HG03354 (cell line): ENCODE results near the gene CBX3.
"Not testable (repeated sequence)": the region's sequence is repeated elsewhere in the genome, so short reads cannot be mapped to it uniquely, and the experiment has no call there.

Source experiments
- ATAC-seq: cut with Tn5 transposase; IDR thresholded peaks from one replicate; pipeline ENCODE4 v1.9.1; 2021; ENCODE audit warnings: mild to moderate bottlenecking; ENCODE audit not compliant: unreplicated experiment, poor library complexity, severe bottlenecking

The CBX3 gene

DNA sequence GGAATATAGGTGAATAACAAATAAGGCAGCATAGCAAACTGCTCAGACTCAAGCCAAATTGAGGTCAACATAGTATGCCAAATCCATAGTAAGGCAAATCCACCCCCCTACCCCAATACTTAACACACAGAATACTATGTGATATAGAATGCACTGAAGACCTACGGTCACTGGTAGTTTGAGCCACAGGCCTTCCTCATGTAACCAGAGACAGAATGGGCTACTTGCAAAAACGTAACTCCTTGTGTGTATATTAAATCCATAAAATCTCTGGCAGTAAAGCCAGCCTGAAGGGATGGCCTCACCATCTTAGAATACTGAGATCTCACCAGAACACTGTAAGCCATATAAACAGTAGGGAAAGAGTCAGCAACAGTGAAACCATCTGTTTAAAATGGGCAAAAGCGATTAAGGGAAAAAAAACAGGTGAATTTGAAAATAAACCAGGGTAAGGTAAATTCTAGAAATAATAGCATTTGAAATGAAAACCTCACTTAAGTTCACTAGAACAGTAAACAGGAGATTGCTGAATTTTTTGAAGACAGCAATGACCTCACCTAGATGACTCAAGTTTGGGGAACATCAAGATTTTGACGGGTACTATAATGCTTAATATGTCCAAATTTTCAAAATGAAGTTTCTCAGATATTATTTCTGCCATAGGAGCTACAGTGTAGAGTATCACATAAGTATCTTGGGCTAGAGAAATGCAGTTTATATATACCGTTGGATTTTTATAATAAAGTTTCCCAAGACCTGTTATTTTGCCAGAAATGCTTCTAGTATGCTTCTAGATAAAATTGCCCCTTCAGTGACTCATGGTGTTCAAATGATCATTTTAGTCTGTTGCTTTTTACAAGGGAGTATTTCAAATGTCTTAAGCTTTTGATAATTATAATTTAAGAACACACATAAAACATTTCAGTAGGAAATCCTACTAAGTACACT lies 14.9 kb upstream of the CBX3 start:
- no peak for ATAC-seq

DNA sequence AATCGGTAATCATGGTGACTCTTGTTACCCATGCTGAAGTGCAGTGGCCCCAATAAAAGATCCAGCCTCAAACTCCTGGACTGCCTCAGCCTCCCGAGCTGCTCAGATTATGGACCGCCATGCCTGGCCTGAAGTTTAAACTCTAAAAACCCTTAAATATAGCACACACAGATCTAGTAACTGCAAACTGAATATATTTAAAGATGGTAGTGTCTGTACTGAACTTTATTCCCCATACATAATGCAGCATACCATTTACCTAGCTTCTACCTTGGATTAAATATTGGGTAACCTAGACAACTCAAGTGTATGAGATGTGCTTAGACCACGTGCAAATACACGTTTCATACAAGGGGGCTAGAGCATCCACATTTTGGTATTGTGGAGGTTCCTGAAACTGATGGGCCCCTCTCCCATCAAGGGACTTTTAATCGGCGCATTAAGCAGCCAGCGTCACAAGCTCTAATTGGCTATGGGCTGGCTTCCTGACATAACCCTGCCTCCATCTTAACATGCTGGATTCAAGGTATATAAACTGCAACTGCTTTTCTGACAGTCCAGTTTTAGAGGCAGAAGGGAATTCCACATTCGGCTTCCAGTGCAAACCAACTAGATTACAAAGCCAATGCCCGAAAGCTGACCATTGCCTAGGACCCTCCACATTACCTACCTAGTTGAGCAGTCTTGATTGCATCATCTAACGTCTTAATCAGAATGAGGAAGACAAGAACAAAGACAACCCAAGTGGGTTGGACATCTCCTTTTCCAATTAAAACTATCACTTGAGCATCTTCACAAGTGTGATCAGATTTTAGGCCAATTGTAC lies 14.0 kb upstream of the CBX3 start:
- no peak for ATAC-seq

DNA sequence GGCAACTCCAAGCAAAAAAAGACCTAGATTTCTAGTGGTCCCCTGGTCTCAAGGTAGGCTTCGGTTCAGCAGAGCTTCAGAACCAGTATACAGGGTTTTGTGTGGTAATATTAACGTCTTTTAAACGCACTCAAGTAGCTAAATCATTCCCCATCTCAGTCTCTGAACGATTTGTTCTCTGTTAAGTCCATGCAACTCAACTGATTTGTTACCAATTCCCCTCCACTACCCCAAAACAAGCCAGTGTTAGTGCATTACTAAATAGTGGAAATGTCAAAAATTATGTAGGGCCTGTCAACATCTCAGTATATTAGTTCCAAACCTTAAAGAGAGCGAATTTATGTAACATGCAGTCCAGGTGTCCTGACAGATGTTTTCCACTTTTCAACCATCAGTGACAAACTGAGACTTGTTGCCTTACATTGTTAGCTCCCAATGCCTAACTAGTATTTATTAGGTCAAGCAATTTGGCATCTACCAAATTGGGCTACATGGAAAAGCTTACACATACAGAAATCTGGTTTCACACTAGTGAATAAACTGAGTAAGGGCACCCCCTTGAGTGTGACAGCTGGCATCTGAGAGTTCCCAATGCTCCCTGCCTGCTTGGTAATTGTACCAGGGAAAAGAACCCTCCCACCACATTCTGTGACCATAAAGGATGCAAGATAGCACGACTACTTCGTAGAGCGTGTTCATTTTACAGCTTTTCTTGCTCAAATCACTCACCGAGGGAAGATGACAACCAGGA lies 13.2 kb upstream of the CBX3 start:
- no peak for ATAC-seq

- no peak for ATAC-seq
These were observed 12.5 kb upstream of the CBX3 start for GRCh38 chr7:26188957-26189541.

DNA sequence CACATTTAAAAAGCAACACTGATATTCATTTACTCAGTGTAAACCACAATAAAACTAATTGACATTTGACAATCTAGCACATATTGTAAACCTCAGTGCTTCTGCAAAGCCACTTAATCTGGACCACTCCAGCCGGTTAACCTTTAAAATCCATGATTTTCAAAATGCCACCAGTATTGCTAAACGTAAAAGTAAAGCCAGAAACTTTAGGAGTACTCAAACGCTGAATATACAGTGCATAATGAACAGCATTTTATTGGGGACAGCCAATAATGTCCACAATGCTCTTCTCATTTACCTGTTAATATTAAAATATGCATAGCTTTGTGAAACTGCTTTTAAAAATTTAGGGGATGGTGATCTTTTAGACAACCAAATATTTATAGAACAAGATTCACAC lies 11.8 kb upstream of the CBX3 start:
- ATAC-seq = no peak

DNA sequence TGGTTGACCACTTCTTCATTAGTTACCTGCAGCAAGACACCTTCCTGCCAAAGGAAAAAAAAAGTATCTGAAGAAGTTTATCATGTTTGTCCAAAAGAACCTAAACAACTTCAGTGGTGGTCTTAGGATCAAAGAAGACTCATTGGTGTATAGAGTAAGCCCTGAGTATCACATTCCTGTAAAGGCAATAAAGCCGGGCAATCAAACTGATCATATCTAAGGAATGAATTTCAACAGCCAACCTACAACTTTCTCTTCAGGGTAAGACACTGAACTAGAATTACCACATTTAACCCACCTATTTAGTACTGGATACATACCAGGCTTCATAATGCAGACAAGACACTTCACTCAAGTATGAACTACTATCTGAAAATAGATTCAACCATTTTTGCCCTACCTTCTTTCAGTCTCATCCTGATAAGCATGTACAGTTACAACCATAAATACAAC lies 11.1 kb upstream of the CBX3 start:
- ATAC-seq = no peak

- ATAC-seq = no peak
These were observed 10.1 kb upstream of the CBX3 start for GRCh38 chr7:26191233-26191973.

DNA sequence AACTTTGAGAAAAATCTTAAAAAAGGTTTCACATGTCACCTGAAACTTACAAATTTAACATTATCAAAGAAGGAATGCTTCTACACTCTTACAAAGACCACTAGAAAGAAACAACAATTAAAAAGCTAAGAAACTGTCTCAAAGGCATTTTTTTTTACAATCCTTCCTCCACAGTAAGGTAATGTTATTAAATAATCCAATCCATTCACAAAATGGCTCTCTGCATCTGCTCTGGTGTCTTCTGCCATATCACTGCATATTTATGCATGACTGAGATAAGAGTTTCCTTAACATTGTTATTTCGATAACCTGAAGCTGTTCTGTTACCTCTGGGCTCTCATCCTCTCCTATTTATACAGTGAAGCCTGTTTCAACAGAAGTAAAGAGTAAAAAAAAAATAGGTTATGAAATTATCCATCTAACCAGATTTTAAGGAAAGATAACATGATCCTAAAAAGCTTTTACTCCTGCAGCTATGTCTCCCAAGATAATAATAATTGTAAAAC lies 9.5 kb upstream of the CBX3 start:
- no peak for ATAC-seq

- ATAC-seq = no peak
These were observed 9.0 kb upstream of the CBX3 start for GRCh38 chr7:26192485-26193087.

DNA sequence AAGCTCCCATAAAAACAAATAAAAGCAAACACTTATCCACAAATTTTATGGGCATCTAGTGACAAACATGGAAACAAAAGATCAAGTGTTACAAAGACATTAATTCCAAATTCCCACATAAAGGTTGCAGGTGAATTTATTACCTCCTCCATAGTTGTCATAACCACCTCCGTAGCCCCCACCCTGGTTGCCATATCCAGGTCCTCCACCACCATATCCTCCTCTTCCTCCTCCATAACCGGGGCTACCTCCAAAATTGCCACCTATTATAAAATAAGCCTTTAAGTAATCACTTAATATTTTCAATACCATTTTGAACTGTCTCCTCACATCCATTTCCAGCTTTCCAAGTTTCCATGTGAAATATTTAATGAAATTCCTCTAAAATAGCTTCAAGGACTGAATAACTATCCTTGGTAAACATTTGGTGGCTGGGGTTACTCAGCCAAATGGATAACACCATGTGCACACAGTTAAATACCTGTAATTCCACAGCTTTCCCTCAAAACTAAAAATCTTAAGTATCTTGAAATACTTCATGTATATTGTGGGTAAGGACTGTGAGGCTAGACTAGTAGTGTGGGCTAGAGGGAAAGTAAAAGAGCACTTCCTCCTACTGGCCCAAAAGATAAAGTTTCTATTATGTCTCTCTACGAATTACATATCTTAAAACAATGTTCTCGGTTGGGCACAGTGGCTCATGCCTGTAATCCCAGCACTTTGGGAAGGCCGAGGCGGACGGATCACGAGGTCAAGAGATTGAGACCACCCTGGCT lies 7.9 kb upstream of the CBX3 start:
- ATAC-seq = no peak

DNA sequence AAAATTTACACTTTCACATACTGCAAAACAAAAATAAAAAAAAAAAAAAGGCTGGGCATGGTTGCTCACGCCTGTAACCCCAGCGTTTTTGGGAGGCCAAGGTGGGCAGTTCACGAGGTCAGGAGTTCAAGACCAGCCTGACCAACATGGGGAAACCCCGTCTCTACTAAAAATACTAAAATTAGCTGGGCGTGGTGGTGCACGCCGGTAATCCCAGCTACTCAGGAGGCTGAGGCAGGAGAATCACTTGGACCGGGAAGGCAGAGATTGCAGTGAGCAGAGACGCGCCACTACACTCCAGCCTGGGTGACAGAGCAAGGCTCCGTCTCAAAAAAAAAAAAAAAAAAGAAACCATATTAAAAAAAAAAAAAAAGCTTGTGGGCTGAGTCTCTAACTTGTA lies 6.8 kb upstream of the CBX3 start:
- not testable (repeated sequence) for ATAC-seq

- no peak for ATAC-seq
These were observed 6.4 kb upstream of the CBX3 start for GRCh38 chr7:26195182-26195581.

- ATAC-seq = no peak
These were observed 5.5 kb upstream of the CBX3 start for GRCh38 chr7:26195867-26196657.

DNA sequence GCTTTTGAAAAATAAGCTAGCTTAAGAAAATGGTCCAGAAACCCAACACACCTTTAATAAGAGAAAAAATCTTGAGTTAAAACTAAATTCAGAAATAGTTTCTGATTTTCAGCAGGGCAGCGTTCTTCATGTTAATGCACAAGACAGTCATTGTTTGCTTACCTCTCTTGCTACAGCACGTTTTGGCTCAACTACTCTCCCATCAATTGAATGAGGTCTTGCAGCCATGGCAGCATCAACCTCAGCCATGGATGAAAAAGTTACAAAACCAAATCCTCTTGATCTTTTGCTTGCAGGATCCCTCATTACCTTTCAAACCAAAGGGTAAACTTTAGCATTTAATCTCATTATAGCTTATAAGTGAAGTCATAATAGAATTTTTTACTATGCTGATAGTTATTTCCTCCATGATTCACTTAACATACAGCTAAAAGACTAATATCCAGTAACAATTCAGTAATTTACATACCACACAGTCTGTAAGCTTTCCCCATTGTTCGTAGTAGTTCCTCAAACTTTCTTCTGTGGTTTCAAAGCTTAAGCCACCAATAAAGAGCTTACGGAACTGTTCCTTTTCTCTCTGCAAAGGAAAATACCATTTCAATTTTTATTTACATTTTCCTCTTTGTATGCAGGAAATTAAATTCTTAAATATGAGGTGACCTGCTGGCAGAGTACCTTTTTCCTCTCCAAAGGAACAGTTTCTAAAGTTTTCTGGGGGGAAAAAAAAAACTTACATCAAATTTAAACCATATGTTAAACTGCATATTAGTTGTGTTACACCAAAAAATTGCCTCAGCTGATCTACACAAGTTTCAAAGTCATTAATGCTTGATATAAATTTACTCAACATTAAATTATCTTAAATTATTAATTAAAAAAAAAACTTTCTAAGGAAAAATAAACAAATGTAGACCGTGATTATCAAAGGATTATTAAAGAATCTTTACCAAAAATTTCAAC lies 4.1 kb upstream of the CBX3 start:
- ATAC-seq = no peak

GRCh38 chr7:26198133-26198780 lies 3.3 kb upstream of the CBX3 start:
- ATAC-seq = no peak
